NT2/D1 (cell line): Measurements from ENCODE around the gene HP.
A peak's percentile ranks its signal among the peaks of the same experiment; 100 is the strongest.

Experiments used
- DNase-seq: peaks from one replicate; pipeline ENCODE4 v3.0.0-alpha.2; 2011; ENCODE audit warnings: low read depth, low spot score
- H3K27me3 ChIP-seq: 2 replicates; pipeline ENCODE4 v1.6.0; 2011; ENCODE audit warnings: mild to moderate bottlenecking; ENCODE audit not compliant: insufficient read length, insufficient read depth
- H3K36me3 ChIP-seq: 2 replicates; pipeline ENCODE4 v1.6.1; 2011; ENCODE audit warnings: mild to moderate bottlenecking, low read length, mixed read lengths; ENCODE audit not compliant: insufficient read depth, insufficient read length
- H3K4me1 ChIP-seq: 2 replicates; pipeline ENCODE4 v1.5.1; 2011; ENCODE audit not compliant: insufficient read depth, insufficient read length
- H3K4me3 ChIP-seq: 2 replicates; pipeline ENCODE4 v1.5.1; 2011; ENCODE audit warnings: low read depth; ENCODE audit not compliant: insufficient read length
- H3K9ac ChIP-seq: 2 replicates; pipeline ENCODE4 v1.6.0; 2011; ENCODE audit warnings: low read depth; ENCODE audit not compliant: insufficient read length
- H3K9me3 ChIP-seq: 2 replicates; pipeline ENCODE4 v1.5.1; 2011; ENCODE audit warnings: mild to moderate bottlenecking, low read length; ENCODE audit not compliant: insufficient read depth
- SUZ12 ChIP-seq: IDR thresholded peaks from 2 replicates; pipeline ENCODE4 v1.6.1; 2011; ENCODE audit not compliant: insufficient read length, insufficient read depth; ENCODE audit errors: extremely low read depth
- YY1 ChIP-seq: IDR thresholded peaks from 2 replicates; pipeline ENCODE4 v1.6.1; 2011; ENCODE audit not compliant: insufficient read length, insufficient read depth
- ZNF274 ChIP-seq: IDR thresholded peaks from 2 replicates; pipeline ENCODE4 v1.6.1; 2011; ENCODE audit warnings: mild to moderate bottlenecking, low read depth, low read length

Gene HP

DNA sequence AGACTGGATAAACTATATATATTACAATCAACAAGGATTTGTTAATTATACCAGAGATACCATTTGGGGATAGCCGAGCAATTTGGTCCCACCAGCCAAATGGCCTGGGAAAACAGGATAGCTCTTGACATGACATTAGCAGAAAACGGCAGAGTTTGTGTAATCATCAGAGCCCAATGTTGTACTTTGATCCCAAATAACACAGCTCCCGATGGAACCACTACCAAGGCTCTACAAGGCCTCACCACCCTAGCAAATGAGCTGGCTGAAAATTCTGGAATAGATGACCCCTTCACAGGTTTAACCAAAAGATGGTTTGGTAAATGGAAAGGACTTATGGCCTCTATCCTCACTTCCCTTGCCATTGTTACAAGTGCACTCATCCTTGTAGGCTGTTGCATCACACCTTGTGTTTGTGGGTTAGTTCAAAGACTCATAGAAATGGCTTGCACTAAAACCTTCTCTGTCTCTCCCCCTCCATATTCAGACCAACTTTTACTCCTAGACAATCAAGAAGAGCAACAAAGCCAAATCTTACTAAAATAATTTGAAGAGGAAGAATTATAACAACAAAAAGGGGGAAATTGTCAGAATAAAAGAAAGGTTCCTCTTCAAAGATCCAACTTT lies 29.6 kb downstream of the HP start:
- no peak overlapping the region for H3K4me3 ChIP-seq

GRCh38 chr16:72084445-72084844 lies 30.1 kb downstream of the HP start:
- H3K4me3 ChIP-seq, result no peak overlapping the region
- peaks cover 24% of the 10 kb centered on the region for H3K9me3 ChIP-seq
- H3K9ac ChIP-seq, result no peak overlapping the region
- no peaks in the 10 kb centered on the region for H3K4me1 ChIP-seq
- no peak for DNase-seq
- no peaks in the 10 kb centered on the region for H3K27me3 ChIP-seq
- peaks cover 48% of the 10 kb centered on the region for H3K36me3 ChIP-seq
- TF ChIP-seq YY1 (no peak), ZNF274 (no peak), SUZ12 (no peak)

More for the DNA sequence above, 29.6 kb downstream of the HP start:
- TF ChIP-seq YY1 (no peak), ZNF274 (no peak), SUZ12 (no peak)
- peaks cover 24% of the 10 kb centered on the region for H3K9me3 ChIP-seq
- peaks cover 42% of the 10 kb centered on the region for H3K36me3 ChIP-seq
- no peak for DNase-seq
- H3K9ac ChIP-seq, result no peak overlapping the region
- H3K4me1 ChIP-seq, result no peaks in the 10 kb centered on the region
- no peaks in the 10 kb centered on the region for H3K27me3 ChIP-seq

- Histone ChIP-seq H3K4me3 (no peak overlapping the region), H3K9ac (no peak overlapping the region)
- TF ChIP-seq ZNF274 (no peak), SUZ12 (no peak)
Measured at GRCh38 chr16:72085002-72085401, 30.7 kb downstream of the HP start.

GRCh38 chr16:72091217-72091616 lies 36.9 kb downstream of the HP start:
- H3K36me3 ChIP-seq, result peaks cover 54% of the 10 kb centered on the region
- no peak for DNase-seq
- H3K4me3 ChIP-seq, result no peak overlapping the region
- no peaks in the 10 kb centered on the region for H3K27me3 ChIP-seq
- no peaks in the 10 kb centered on the region for H3K4me1 ChIP-seq
- no peak for TF ChIP-seq SUZ12
- TF ChIP-seq ZNF274, result no peak
- TF ChIP-seq YY1, result no peak
- no peak overlapping the region for H3K9ac ChIP-seq
- H3K9me3 ChIP-seq, result no peaks in the 10 kb centered on the region

More at GRCh38 chr16:72085002-72085401, 30.7 kb downstream of the HP start:
- no peaks in the 10 kb centered on the region for H3K4me1 ChIP-seq
- H3K9me3 ChIP-seq, result peaks cover 24% of the 10 kb centered on the region
- peaks cover 53% of the 10 kb centered on the region for H3K36me3 ChIP-seq
- no peaks in the 10 kb centered on the region for H3K27me3 ChIP-seq
- no peak for DNase-seq

GRCh38 chr16:72092832-72093447 lies 38.6 kb downstream of the HP start:
- no peak for DNase-seq
- Histone ChIP-seq H3K4me3 (peak overlapping the region; percentile 99), H3K9me3 (no peaks in the 10 kb centered on the region), H3K36me3 (peaks cover 58% of the 10 kb centered on the region), H3K9ac (peak overlapping the region; percentile 85), H3K4me1 (no peaks in the 10 kb centered on the region), H3K27me3 (no peaks in the 10 kb centered on the region)
- TF ChIP-seq SUZ12 (no peak), ZNF274 (no peak), YY1 (no peak)

- Histone ChIP-seq H3K27me3 (no peaks in the 10 kb centered on the region), H3K4me3 (peak within 1 kb of the TSS; percentile 99), H3K36me3 (peaks cover 58% of the 10 kb centered on the region), H3K4me1 (no peaks in the 10 kb centered on the region), H3K9me3 (no peaks in the 10 kb centered on the region), H3K9ac (peak within 1 kb of the TSS; percentile 89)
- TF ChIP-seq ZNF274 (no peak), YY1 (peak; percentile 96)
- DNase-seq, result peak; percentile 99
Measured at GRCh38 chr16:72093448-72094265, 39.4 kb downstream of the HP start, which contains the start of the genes DHX38 and TXNL4B. TSS of gene DHX38 (plus strand) at chr16:72093847. CDS start at chr16:72096158, 2,311 bp downstream. TSS of gene TXNL4B (minus strand) at chr16:72093620. CDS start at chr16:72090749, 2,871 bp downstream.

DNA sequence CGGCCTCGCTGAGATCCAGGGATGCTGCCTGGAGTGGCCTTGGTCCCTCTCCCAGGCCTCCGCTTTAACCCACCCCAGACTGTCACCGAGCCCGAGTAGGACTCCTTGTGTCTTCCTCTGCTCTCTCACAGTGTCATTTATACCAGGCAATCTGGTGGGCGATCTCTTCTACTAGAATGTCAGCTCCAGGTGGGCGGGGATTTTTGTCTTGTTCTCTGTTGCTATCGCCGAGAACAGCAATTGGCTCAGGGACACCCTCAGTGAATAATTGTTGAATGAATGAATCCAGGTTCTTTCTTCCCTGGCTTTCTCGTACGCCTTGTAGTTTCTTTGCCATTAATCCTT lies 39.9 kb downstream of the HP start:
- DNase-seq, result no peak
- no peaks in the 10 kb centered on the region for H3K27me3 ChIP-seq
- H3K4me1 ChIP-seq, result no peaks in the 10 kb centered on the region
- peaks cover 58% of the 10 kb centered on the region for H3K36me3 ChIP-seq
- peak overlapping the region; percentile 89 for H3K9ac ChIP-seq
- H3K4me3 ChIP-seq, result peak overlapping the region; percentile 99
- H3K9me3 ChIP-seq, result no peaks in the 10 kb centered on the region
- TF ChIP-seq YY1, result no peak
- TF ChIP-seq SUZ12, result no peak
- no peak for TF ChIP-seq ZNF274
